CD4-positive, alpha-beta memory T cell (primary cell): ENCODE results near the gene MFSD6L. TPM values are rescaled to one million over a fixed set of nuclear protein-coding genes. Genes with fewer than 3 reads are reported as not detected.
A peak's percentile ranks its signal among the peaks of the same experiment; 100 is the strongest.

Source experiments
- CTCF ChIA-PET: fragments of 350-600 bp; sonication (Branson Sonifier 250); formaldehyde crosslinking; loops from one replicate; lab custom pipeline; 2021; ENCODE audit warnings: inconsistent platforms; ENCODE audit not compliant: partially characterized antibody; lab: Charles Lee
- POLR2A ChIA-PET: fragments of 350-600 bp; sonication (Branson Sonifier 250); formaldehyde crosslinking; loops from one replicate; lab custom pipeline; 2021; ENCODE audit not compliant: partially characterized antibody; lab: Charles Lee
- DNase-seq, 5 donors: peaks; one replicate each; pipeline versions ENCODE4 v3.0.0 to v3.0.0-alpha.2; 2020 to 2022; ENCODE audit warnings: mixed read lengths in 1 of 5
- H3K27ac ChIP-seq: one replicate; pipeline ENCODE4 v1.7.0; 2013; ENCODE audit warnings: low read depth, low read length
- H3K27me3 ChIP-seq: 2 replicates; pipeline ENCODE4 v1.7.0; 2013; ENCODE audit warnings: mild to moderate bottlenecking, low read length, moderate library complexity; ENCODE audit not compliant: insufficient read depth
- H3K36me3 ChIP-seq: 2 replicates; pipeline ENCODE4 v1.7.0; 2013; ENCODE audit warnings: mild to moderate bottlenecking, low read length, moderate library complexity; ENCODE audit not compliant: insufficient read depth
- H3K4me1 ChIP-seq: 2 replicates; pipeline ENCODE4 v1.7.0; 2013; ENCODE audit warnings: mild to moderate bottlenecking, low read length, moderate library complexity; ENCODE audit not compliant: insufficient read depth
- H3K4me3 ChIP-seq, 2 donors: one replicate each; pipeline ENCODE4 v1.7.0; 2013; ENCODE audit warnings: low read length in 2 of 2, mild to moderate bottlenecking in 1 of 2
- H3K9me3 ChIP-seq, 2 donors: one replicate each; pipeline ENCODE4 v1.7.0; 2013; ENCODE audit warnings: low read length in 2 of 2, control low read depth in 1 of 2; ENCODE audit not compliant: control insufficient read depth in 1 of 2
- H3K27ac Mint-ChIP-seq, 7 donors: one replicate each; pipeline ENCODE4 v1.8.0; 2020 to 2021; ENCODE audit warnings: mixed read lengths in 7 of 7, mild to moderate bottlenecking in 6 of 7, inconsistent platforms in 3 of 7, moderate library complexity in 3 of 7
- H3K27me3 Mint-ChIP-seq, 2 donors: one replicate each; pipeline ENCODE4 v1.8.0; 2020 to 2021; ENCODE audit warnings: mixed read lengths in 2 of 2
- H3K36me3 Mint-ChIP-seq, 2 donors: one replicate each; pipeline ENCODE4 v1.8.0; 2020 to 2021; ENCODE audit warnings: mixed read lengths in 2 of 2, inconsistent platforms in 1 of 2, mild to moderate bottlenecking in 1 of 2
- H3K4me1 Mint-ChIP-seq, 4 donors: one replicate each; pipeline ENCODE4 v1.8.0; 2020 to 2021; ENCODE audit warnings: mixed read lengths in 4 of 4, mild to moderate bottlenecking in 1 of 4
- H3K4me3 Mint-ChIP-seq, 8 donors: one replicate each; pipeline ENCODE4 v1.8.0; 2020 to 2021; ENCODE audit warnings: mixed read lengths in 8 of 8, mild to moderate bottlenecking in 7 of 8, moderate library complexity in 6 of 8, inconsistent platforms in 3 of 8
- H3K9me3 Mint-ChIP-seq, 8 donors: one replicate each; pipeline ENCODE4 v1.8.0; 2020 to 2021; ENCODE audit warnings: mixed read lengths in 8 of 8, mild to moderate bottlenecking in 5 of 8, inconsistent platforms in 3 of 8, moderate library complexity in 1 of 8
- intact Hi-C: fragments of 100-400 bp; cut with micrococcal nuclease; formaldehyde crosslinking; loops from one replicate; pipeline ENCODE4 v1.15.1; 2023
- polyA plus RNA-seq, 2 donors: library from polyadenylated mRNA; unstranded; fragments of 300-500 nt; fragmentation: Illumina TruSeq; gene quantifications; one replicate each; pipeline ENCODE4 v1.2.3, GENCODE V29; 2021
- total RNA-seq, 2 experiments: library from RNA; stranded (reverse); gene quantifications; one replicate each; pipeline ENCODE4 v1.2.3, GENCODE V29; 2021

The MFSD6L gene
- total and polyA plus RNA-seq, 4 experiments from 2014 or later, result 0.14 TPM; not detected in 3

DNA sequence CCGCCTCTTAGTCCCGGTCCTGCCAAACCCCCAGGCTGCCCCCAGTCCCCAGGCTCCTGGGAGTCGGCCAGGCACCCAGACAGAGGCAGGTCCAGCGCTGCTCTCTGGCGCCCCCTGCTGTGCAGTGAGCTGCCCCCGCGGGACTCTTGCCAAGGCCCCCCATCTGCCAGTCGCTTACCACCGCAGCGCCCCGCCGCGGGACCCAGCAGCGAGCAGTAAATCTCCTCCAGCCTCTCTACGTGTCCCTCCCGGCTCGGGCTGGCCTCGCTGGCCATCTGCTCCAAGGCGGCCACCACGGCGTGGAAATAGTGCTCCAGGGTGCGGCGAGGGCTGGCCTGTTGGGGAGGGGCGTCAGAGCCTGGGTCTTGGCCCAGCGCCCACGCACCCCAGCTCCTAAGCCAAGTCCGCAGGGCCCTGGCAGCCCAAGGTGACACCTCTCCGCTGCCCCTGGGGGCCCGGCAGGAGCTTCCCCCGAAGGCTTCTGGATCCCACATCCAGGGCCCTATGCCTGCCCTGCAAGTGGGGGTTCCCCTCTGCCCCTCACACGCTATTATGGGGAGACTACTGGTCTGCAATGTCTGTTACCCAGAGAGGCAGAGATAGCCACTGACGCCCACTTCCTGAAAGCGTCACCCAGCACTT, 33.7 kb upstream of the MFSD6L start:
- CTCF ChIA-PET, result interaction anchor here (0.7 to 2.5 kb wide), 7 partner anchors 8 to 170 kb away, joined by 3 to 6 read pairs (median 4); no protein-coding TSS in a partner anchor

GRCh38 chr17:8831234-8831849, 32.2 kb upstream of the MFSD6L start:
- Mint-ChIP-seq H3K27ac (peak overlapping the region in 1 of 7 donors; percentile 35), H3K9me3 (peaks cover 0 to 3% (median 0%) of the 10 kb centered on the region in 8 donors), H3K4me1 (no peaks in the 10 kb centered on the region), H3K27me3 (no peaks in the 10 kb centered on the region), H3K36me3 (peaks cover 0 to 3% of the 10 kb centered on the region in 2 donors), H3K4me3 (no peak overlapping the region)
- no peaks in the 10 kb centered on the region for H3K36me3 ChIP-seq
- ChIA-PET POLR2A (no interaction called here), CTCF (interaction anchor here (1.3 kb wide), 1 partner anchor 154 kb away, joined by 3 read pairs; no protein-coding TSS in a partner anchor)
- H3K27me3 ChIP-seq, result no peaks in the 10 kb centered on the region
- H3K4me1 ChIP-seq, result no peaks in the 10 kb centered on the region
- intact Hi-C loops, result no loop called here
- H3K4me3 ChIP-seq, result no peak overlapping the region
- H3K9me3 ChIP-seq, result no peaks in the 10 kb centered on the region
- no peak overlapping the region for H3K27ac ChIP-seq
- no peak for DNase-seq

More for the DNA sequence above, 33.7 kb upstream of the MFSD6L start:
- Mint-ChIP-seq H3K9me3 (peaks cover 0 to 3% (median 0%) of the 10 kb centered on the region in 8 donors), H3K36me3 (peaks cover 0 to 7% of the 10 kb centered on the region in 2 donors), H3K4me1 (no peaks in the 10 kb centered on the region), H3K27me3 (no peaks in the 10 kb centered on the region), H3K4me3 (no peak overlapping the region), H3K27ac (no peak overlapping the region)
- H3K9me3 ChIP-seq, result no peaks in the 10 kb centered on the region
- no peaks in the 10 kb centered on the region for H3K4me1 ChIP-seq
- H3K36me3 ChIP-seq, result no peaks in the 10 kb centered on the region
- no peak overlapping the region for H3K27ac ChIP-seq
- DNase-seq, result peak in 1 of 5 donors; percentile 6
- H3K4me3 ChIP-seq, result no peak overlapping the region
- POLR2A ChIA-PET, result no interaction called here
- H3K27me3 ChIP-seq, result no peaks in the 10 kb centered on the region
- intact Hi-C loops, result no loop called here

GRCh38 chr17:8830141-8830540, 31.0 kb upstream of the MFSD6L start:
- H3K27me3 Mint-ChIP-seq, result no peaks in the 10 kb centered on the region
- no peak overlapping the region for H3K27ac Mint-ChIP-seq
- H3K36me3 ChIP-seq, result no peaks in the 10 kb centered on the region
- H3K4me1 Mint-ChIP-seq, result no peaks in the 10 kb centered on the region
- intact Hi-C loops, result no loop called here
- H3K36me3 Mint-ChIP-seq, result no peaks in the 10 kb centered on the region
- H3K4me3 ChIP-seq, result no peak overlapping the region
- no peaks in the 10 kb centered on the region for H3K9me3 ChIP-seq
- CTCF ChIA-PET, result interaction anchor here (0.9 kb wide), 1 partner anchor 66 kb away, joined by 3 read pairs; no protein-coding TSS in a partner anchor
- DNase-seq, result no peak
- no peaks in the 10 kb centered on the region for H3K4me1 ChIP-seq
- POLR2A ChIA-PET, result no interaction called here
- H3K27ac ChIP-seq, result no peak overlapping the region
- peaks cover 0 to 3% (median 0%) of the 10 kb centered on the region in 8 donors for H3K9me3 Mint-ChIP-seq
- no peaks in the 10 kb centered on the region for H3K27me3 ChIP-seq
- no peak overlapping the region for H3K4me3 Mint-ChIP-seq

- Mint-ChIP-seq H3K36me3 (no peaks in the 10 kb centered on the region), H3K27ac (no peak overlapping the region), H3K4me1 (no peaks in the 10 kb centered on the region), H3K4me3 (no peak overlapping the region), H3K9me3 (peaks cover 0 to 7% (median under 1%) of the 10 kb centered on the region in 8 donors), H3K27me3 (no peaks in the 10 kb centered on the region)
- no peak for DNase-seq
- no peaks in the 10 kb centered on the region for H3K27me3 ChIP-seq
- no peaks in the 10 kb centered on the region for H3K36me3 ChIP-seq
- H3K4me3 ChIP-seq, result no peak overlapping the region
- H3K27ac ChIP-seq, result no peak overlapping the region
- H3K9me3 ChIP-seq, result no peaks in the 10 kb centered on the region
- CTCF ChIA-PET, result interaction anchor here (0.9 kb wide), 1 partner anchor 67 kb away, joined by 3 read pairs; no protein-coding TSS in a partner anchor
- H3K4me1 ChIP-seq, result no peaks in the 10 kb centered on the region
- intact Hi-C loops, result no loop called here
- POLR2A ChIA-PET, result no interaction called here
Measured at GRCh38 chr17:8829036-8829941, 30.1 kb upstream of the MFSD6L start.

DNA sequence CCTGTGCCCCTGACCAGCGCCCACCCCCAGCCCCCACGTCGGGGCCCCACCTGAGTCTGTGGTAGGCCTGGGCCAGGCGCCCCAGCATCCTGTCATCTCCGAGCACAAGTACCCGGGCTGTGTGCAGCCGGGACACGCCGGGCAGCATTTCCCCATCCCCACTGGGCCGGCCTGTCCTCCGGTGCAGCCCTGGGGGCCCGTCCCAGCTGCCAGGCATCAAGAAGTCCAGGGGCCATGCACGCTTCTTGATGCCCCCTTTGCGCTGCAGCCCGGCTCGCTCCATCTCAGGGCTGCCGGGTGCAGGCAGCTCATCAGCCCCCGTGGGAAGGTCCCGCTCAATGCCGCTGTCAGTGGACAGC, 29.3 kb upstream of the MFSD6L start:
- H3K36me3 ChIP-seq, result no peaks in the 10 kb centered on the region
- H3K27me3 ChIP-seq, result no peaks in the 10 kb centered on the region
- no peak overlapping the region for H3K27ac Mint-ChIP-seq
- no peak overlapping the region for H3K4me3 Mint-ChIP-seq
- H3K4me3 ChIP-seq, result no peak overlapping the region
- no peaks in the 10 kb centered on the region for H3K4me1 ChIP-seq
- no peaks in the 10 kb centered on the region for H3K4me1 Mint-ChIP-seq
- POLR2A ChIA-PET, result no interaction called here
- H3K27me3 Mint-ChIP-seq, result no peaks in the 10 kb centered on the region
- H3K9me3 ChIP-seq, result no peaks in the 10 kb centered on the region
- CTCF ChIA-PET, result no interaction called here
- peaks cover 0 to 10% (median 2%) of the 10 kb centered on the region in 8 donors for H3K9me3 Mint-ChIP-seq
- H3K27ac ChIP-seq, result no peak overlapping the region
- DNase-seq, result no peak
- H3K36me3 Mint-ChIP-seq, result no peaks in the 10 kb centered on the region
- intact Hi-C loops, result no loop called here

GRCh38 chr17:8826808-8827435, 27.8 kb upstream of the MFSD6L start:
- ChIA-PET POLR2A (no interaction called here), CTCF (no interaction called here)
- Histone ChIP-seq H3K4me3 (no peak overlapping the region), H3K36me3 (no peaks in the 10 kb centered on the region), H3K4me1 (no peaks in the 10 kb centered on the region), H3K9me3 (no peaks in the 10 kb centered on the region), H3K27ac (no peak overlapping the region), H3K27me3 (no peaks in the 10 kb centered on the region)
- Mint-ChIP-seq H3K4me1 (no peaks in the 10 kb centered on the region), H3K36me3 (peaks cover 0 to 7% of the 10 kb centered on the region in 2 donors), H3K9me3 (peaks cover 0 to 13% (median 2%) of the 10 kb centered on the region in 8 donors), H3K27ac (no peak overlapping the region), H3K27me3 (no peaks in the 10 kb centered on the region), H3K4me3 (no peak overlapping the region)
- intact Hi-C loops, result no loop called here
- DNase-seq, result no peak
